H1 (cell line): ENCODE measurements around the gene TUBB1. TPM values are rescaled to one million over a fixed set of nuclear protein-coding genes. Genes with fewer than 3 reads are reported as not detected.

Source experiments
- CTCF ChIA-PET: fragments of 300-600 bp; sonication (Branson Sonifier 250); formaldehyde crosslinking; loops from one replicate; lab custom pipeline; 2021; ENCODE audit not compliant: partially characterized antibody; lab: Charles Lee
- POLR2A ChIA-PET: fragments of 300-600 bp; sonication (Branson Sonifier 250); formaldehyde crosslinking; loops from one replicate; lab custom pipeline; 2021; ENCODE audit warnings: inconsistent platforms; ENCODE audit not compliant: partially characterized antibody; lab: Charles Lee
- DNase-seq, 2 experiments: peaks; one replicate each; pipeline versions ENCODE4 v3.0.0 to v3.0.0-alpha.2; 2010 to 2022; ENCODE audit warnings: low spot score in 2 of 2, low read depth in 1 of 2, mixed read lengths in 1 of 2
- FAIRE-seq: peaks from 2 replicates; lab custom pipeline; 2011; peaks lifted over from hg19 to GRCh38; lab: Jason Lieb, UNC
- H2AFZ ChIP-seq: 2 replicates; pipeline ENCODE4 v1.8.1; 2012; ENCODE audit warnings: low read length, inconsistent platforms
- H2AK5ac ChIP-seq: 2 replicates; pipeline ENCODE4 v1.6.1; 2013; ENCODE audit warnings: low read depth, low read length
- H2BK120ac ChIP-seq: replicated peaks from 2 replicates; pipeline ENCODE3; 2013; ENCODE audit warnings: low read depth, low read length, inconsistent platforms
- H2BK12ac ChIP-seq: 2 replicates; pipeline ENCODE4 v1.6.1; 2013; ENCODE audit warnings: low read depth, low read length
- H2BK15ac ChIP-seq: 2 replicates; pipeline ENCODE4 v1.6.1; 2013; ENCODE audit warnings: low read length
- H2BK20ac ChIP-seq: 2 replicates; pipeline ENCODE4 v1.6.1; 2013; ENCODE audit warnings: low read length
- H2BK5ac ChIP-seq: 2 replicates; pipeline ENCODE4 v1.6.1; 2013; ENCODE audit warnings: low read depth, low read length
- H3K14ac ChIP-seq: 2 replicates; pipeline ENCODE4 v1.6.1; 2013; ENCODE audit warnings: inconsistent platforms; ENCODE audit not compliant: insufficient read length
- H3K18ac ChIP-seq: 2 replicates; pipeline ENCODE4 v1.6.1; 2013; ENCODE audit warnings: low read length; ENCODE audit errors: extremely low read depth
- H3K23ac ChIP-seq: 2 replicates; pipeline ENCODE4 v1.6.1; 2013; ENCODE audit warnings: inconsistent platforms; ENCODE audit not compliant: insufficient read length
- H3K23me2 ChIP-seq: 2 replicates; pipeline ENCODE4 v1.6.1; 2013; ENCODE audit warnings: low read depth, low read length
- H3K27ac ChIP-seq: 2 replicates; pipeline ENCODE4 v1.6.1; 2011; ENCODE audit warnings: low read depth, low read length, inconsistent platforms
- H3K27me3 ChIP-seq, 4 experiments: replicated peaks in 1 of 4; 1 replicate in 1 of 4; 2 replicates in 3 of 4; pipeline versions ENCODE4 v1.6.1 to v1.8.1; 2011 to 2013; ENCODE audit warnings: low read length in 3 of 4, mild to moderate bottlenecking in 3 of 4, inconsistent platforms in 2 of 4, mixed read lengths in 2 of 4, moderate library complexity in 1 of 4; ENCODE audit not compliant: control insufficient read depth in 3 of 4, insufficient read depth in 3 of 4; ENCODE audit errors: extremely low read depth in 1 of 4
- H3K36me3 ChIP-seq, 4 experiments: 2 replicates each; pipeline versions ENCODE4 v1.6.1 to v1.8.1; 2011 to 2013; ENCODE audit warnings: mild to moderate bottlenecking in 4 of 4, low read length in 3 of 4, moderate library complexity in 2 of 4, control low read depth in 1 of 4, inconsistent platforms in 1 of 4; ENCODE audit not compliant: insufficient read depth in 4 of 4, control insufficient read depth in 2 of 4
- H3K4ac ChIP-seq: replicated peaks from 2 replicates; pipeline ENCODE3; 2013; ENCODE audit warnings: low read length, low read depth, mixed read lengths, inconsistent platforms; ENCODE audit not compliant: insufficient read length
- H3K4me1 ChIP-seq, 4 experiments: replicated peaks in 1 of 4; 1 replicate in 1 of 4; 2 replicates in 3 of 4; pipeline versions ENCODE4 v1.6.1 to v1.8.1; 2011 to 2013; ENCODE audit warnings: low read length in 3 of 4, inconsistent platforms in 2 of 4, mixed read lengths in 1 of 4; ENCODE audit not compliant: insufficient read depth in 4 of 4, control insufficient read depth in 3 of 4
- H3K4me2 ChIP-seq, 2 experiments: 2 replicates each; pipeline versions ENCODE4 v1.6.1 to v1.8.1; 2011 to 2013; ENCODE audit warnings: low read depth in 2 of 2, low read length in 2 of 2, control low read depth in 1 of 2, inconsistent platforms in 1 of 2, mild to moderate bottlenecking in 1 of 2; ENCODE audit not compliant: insufficient read depth in 1 of 2
- H3K4me3 ChIP-seq, 4 experiments: fragments of 200-600, 300-600 bp in 1 of 4; sonication (generic), shearing (Covaris generic), sonication (Bioruptor Twin) in 1 of 4; 2 replicates each; pipeline versions ENCODE4 v1.5.1 to v1.8.1; 2011 to 2016; ENCODE audit warnings: low read length in 4 of 4, low read depth in 3 of 4, control low read depth in 2 of 4, inconsistent platforms in 2 of 4, mild to moderate bottlenecking in 2 of 4, mixed read lengths in 1 of 4, moderate library complexity in 1 of 4; ENCODE audit not compliant: insufficient read depth in 2 of 4; ENCODE audit errors: extremely low read depth in 1 of 4
- H3K56ac ChIP-seq: replicated peaks from 2 replicates; pipeline ENCODE3; 2013; ENCODE audit warnings: low read depth, mild to moderate bottlenecking, mixed read lengths, low read length, inconsistent platforms; ENCODE audit not compliant: insufficient read length
- H3K79me1 ChIP-seq: 2 replicates; pipeline ENCODE4 v1.6.1; 2013; ENCODE audit warnings: low read depth, low read length, control low read depth
- H3K79me2 ChIP-seq, 2 experiments: 2 replicates each; pipeline versions ENCODE4 v1.6.1 to v1.8.1; 2012 to 2013; ENCODE audit warnings: low read length in 2 of 2, mild to moderate bottlenecking in 2 of 2, inconsistent platforms in 1 of 2; ENCODE audit not compliant: insufficient read depth in 2 of 2, control insufficient read depth in 1 of 2
- H3K9ac ChIP-seq, 4 experiments: replicated peaks in 1 of 4; 1 replicate in 1 of 4; 2 replicates in 3 of 4; pipeline versions ENCODE4 v1.6.1 to v1.8.1; 2011 to 2013; ENCODE audit warnings: low read depth in 3 of 4, low read length in 3 of 4, control low read depth in 2 of 4, mild to moderate bottlenecking in 2 of 4, moderate library complexity in 2 of 4, inconsistent platforms in 1 of 4; ENCODE audit errors: extremely low read depth in 1 of 4
- H3K9me3 ChIP-seq, 2 experiments: 2 replicates each; pipeline versions ENCODE4 v1.6.1 to v1.8.1; 2012 to 2013; ENCODE audit warnings: mild to moderate bottlenecking in 2 of 2, moderate library complexity in 2 of 2, control low read depth in 1 of 2, inconsistent platforms in 1 of 2, low read depth in 1 of 2, low read length in 1 of 2, mixed read lengths in 1 of 2; ENCODE audit not compliant: insufficient read depth in 2 of 2
- H4K20me1 ChIP-seq, 2 experiments: replicated peaks in 1 of 2; 2 replicates each; pipeline versions ENCODE3 to v1.8.1; 2011 to 2013; ENCODE audit warnings: inconsistent platforms in 2 of 2, low read length in 2 of 2, mild to moderate bottlenecking in 1 of 2; ENCODE audit not compliant: insufficient read depth in 2 of 2, control insufficient read depth in 1 of 2
- H4K5ac ChIP-seq: 2 replicates; pipeline ENCODE4 v1.6.1; 2013; ENCODE audit warnings: low read length, low read depth, mixed read lengths, inconsistent platforms; ENCODE audit not compliant: insufficient read length
- H4K8ac ChIP-seq: 2 replicates; pipeline ENCODE4 v1.8.0; 2013; ENCODE audit warnings: mild to moderate bottlenecking, moderate library complexity, low read length, inconsistent platforms; ENCODE audit not compliant: insufficient read depth; ENCODE audit errors: extremely low read depth
- H4K91ac ChIP-seq: replicated peaks from 2 replicates; pipeline ENCODE3; 2013; ENCODE audit warnings: low read length, mixed read lengths, inconsistent platforms; ENCODE audit not compliant: insufficient read length
- BACH1 ChIP-seq: IDR thresholded peaks from 2 replicates; pipeline ENCODE4 v1.6.1; 2012; ENCODE audit warnings: low read length, improper control_type of control experiment
- BCL11A ChIP-seq, 2 experiments: IDR thresholded peaks; one replicate each; pipeline ENCODE4 v1.6.1; 2011; ENCODE audit warnings: low read depth in 2 of 2, low read length in 2 of 2, mild to moderate bottlenecking in 2 of 2
- CBX8 ChIP-seq: fragments of 300-800, 300-1000 bp; sonication (generic); IDR thresholded peaks from 2 replicates; pipeline ENCODE4 v1.7.1; 2016; ENCODE audit warnings: low read depth, low read length, borderline replicate concordance
- EGR1 ChIP-seq: IDR thresholded peaks from 2 replicates; pipeline ENCODE4 v1.6.1; 2011; ENCODE audit warnings: low read depth, low read length, borderline replicate concordance
- JUN ChIP-seq: IDR thresholded peaks from 2 replicates; pipeline ENCODE4 v1.6.1; 2011; ENCODE audit warnings: low read depth, mild to moderate bottlenecking, improper control_type of control experiment, low read length
- KDM4A ChIP-seq: IDR thresholded peaks from one replicate; pipeline ENCODE4 v1.7.1; 2012; ENCODE audit warnings: low read depth, mild to moderate bottlenecking, moderate library complexity, low read length, inconsistent platforms; ENCODE audit not compliant: severe bottlenecking
- RBBP5 ChIP-seq: IDR thresholded peaks from 2 replicates; pipeline ENCODE4 v1.7.1; 2012; ENCODE audit warnings: low read depth, mild to moderate bottlenecking, inconsistent platforms, low read length, moderate library complexity, borderline replicate concordance
- TAF7 ChIP-seq: optimal IDR thresholded peaks from 2 replicates; pipeline ENCODE3; 2011; ENCODE audit warnings: low read depth, mild to moderate bottlenecking, inconsistent platforms, low read length, moderate library complexity, borderline replicate concordance
- USF2 ChIP-seq: IDR thresholded peaks from 2 replicates; pipeline ENCODE4 v1.6.1; 2011; ENCODE audit warnings: low read length, improper control_type of control experiment
- WGBS, 2 experiments: shearing (Covaris generic) in 1 of 2; methylation state at CpG; one replicate each; pipeline versions ENCODE4 v1.1.6 to v1.1.7; 2013 to 2015; ENCODE audit warnings: low lambda C conversion rate in 2 of 2, mixed read lengths in 2 of 2, inconsistent platforms in 1 of 2, low coverage in 1 of 2, missing lambda C conversion rate in 1 of 2; ENCODE audit not compliant: insufficient replicate concordance in 2 of 2, insufficient coverage in 1 of 2, insufficient read length in 1 of 2; ENCODE audit errors: extremely low coverage in 1 of 2, missing lambda C conversion rate in 1 of 2; 5-methylcytosine and 5-hydroxymethylcytosine counted together
- polyA plus RNA-seq, 7 experiments: library from polyadenylated mRNA; depleted of rRNA in 3 of 7; stranded (reverse) in 5 of 7; unstranded in 2 of 7; fragments of >200 nt in 5 of 7; fragments of 200-250 nt in 2 of 7; gene quantifications; 1 replicate in 5 of 7; 2 replicates in 1 of 7; 4 replicates in 1 of 7; pipeline versions ENCODE4 v1.2.1 to v1.2.3, GENCODE V29; 2011 to 2013; ENCODE audit warnings: missing spikeins in 2 of 7, mixed read lengths in 2 of 7
- total RNA-seq: library from RNA; stranded (reverse); fragmentation: NEBNext Ultra II Directional; extraction: Animal tissue kit (Norgen Biotek cat#: 25700); gene quantifications from 2 replicates; pipeline ENCODE4 v1.2.1, GENCODE V29; 2021

The TUBB1 gene
- total and polyA plus RNA-seq, 2 of the 8 experiments (the other 6 are each of a cell fraction or from before 2014, with no cell fraction given): not detected

- Histone ChIP-seq H3K23me2 (no peaks in the 10 kb centered on the region), H3K9ac (no peak overlapping the region), H3K14ac (no peak overlapping the region), H3K27me3 (no peaks in the 10 kb centered on the region), H4K8ac (no peak overlapping the region), H3K27ac (no peak overlapping the region), H3K4me3 (no peak overlapping the region), H2BK120ac (no peak overlapping the region), H2BK5ac (no peak overlapping the region), H3K4me1 (peaks cover 0 to 3% (median 0%) of the 10 kb centered on the region in 4 experiments; a peak in 2 of 7 replicates), H3K9me3 (no peaks in the 10 kb centered on the region), H2AFZ (no peak overlapping the region), H3K56ac (no peak overlapping the region), H4K91ac (no peak overlapping the region), H3K18ac (no peak overlapping the region), H3K23ac (no peak overlapping the region), H3K4me2 (no peak overlapping the region), H2AK5ac (no peak overlapping the region; the same call in 1 of the 2 replicates), H4K5ac (no peak overlapping the region), H2BK15ac (no peak overlapping the region), H3K79me2 (no peaks in the 10 kb centered on the region), H3K4ac (no peak overlapping the region), H4K20me1 (no peaks in the 10 kb centered on the region), H3K79me1 (no peaks in the 10 kb centered on the region), H2BK12ac (no peak overlapping the region), H3K36me3 (no peaks in the 10 kb centered on the region), H2BK20ac (no peak overlapping the region)
- POLR2A ChIA-PET: interaction anchor here (0.7 to 1.3 kb wide), 2 partner anchors 56 to 302 kb away, joined by 3 read pairs; partner anchors contain the start of gene ATP5F1E
- FAIRE-seq (no peak), DNase-seq (peak in 1 of 2 experiments; percentile 27)
- CTCF ChIA-PET: interaction anchor here (0.7 to 1.6 kb wide), 4 partner anchors 55 to 183 kb away, joined by 3 to 5 read pairs (median 4); partner anchors contain the start of gene ATP5F1E
- TF ChIP-seq JUN: no peak
- no peak for TF ChIP-seq BCL11A (IDR thresholded peaks at IDR 0.05; ENCODE audit: low read depth in 2 of 2, low read length in 2 of 2)
- TF ChIP-seq CBX8: no peak
- no peak for TF ChIP-seq KDM4A
- TF ChIP-seq RBBP5: no peak
- no peak for TF ChIP-seq BACH1
- TF ChIP-seq EGR1: no peak
- TF ChIP-seq TAF7: no peak
- TF ChIP-seq USF2: no peak
- 91% methylated on average over 3 of the region's 3 CpGs; no CpG with 5 or more reads in 1 of the 2 experiments for WGBS, 2 experiments
Observed at GRCh38 chr20:58976061-58976730, 43.0 kb upstream of the TUBB1 start.
